Spleen (tissue), 11 donors: Measurements from ENCODE around the gene NBPF6. TPM values are rescaled to one million over a fixed set of nuclear protein-coding genes. Genes with fewer than 3 reads are reported as not detected.

Experiments
- DNase-seq: peaks from one replicate; pipeline ENCODE4 v3.0.0-alpha.2; 2020
- H3K27ac ChIP-seq, 8 donors: fragments of 200-600 bp; sonication (generic) in 7 of 8; 1 replicate in 4 of 8; 2 replicates in 4 of 8; pipeline versions ENCODE4 v1.5.0 to v1.8.0; 2016 to 2021; ENCODE audit warnings: inconsistent platforms in 4 of 8, mild to moderate bottlenecking in 4 of 8, moderate library complexity in 1 of 8
- H3K27me3 ChIP-seq, 7 donors: fragments of 200-600 bp; sonication (generic) in 6 of 7; replicated peaks in 1 of 7; 1 replicate in 4 of 7; 2 replicates in 3 of 7; pipeline versions ENCODE4 v1.5.0 to v1.8.0; 2016 to 2021; ENCODE audit warnings: inconsistent platforms in 3 of 7, mild to moderate bottlenecking in 1 of 7
- H3K36me3 ChIP-seq, 6 donors: fragments of 200-600 bp; sonication (generic) in 5 of 6; 1 replicate in 4 of 6; 2 replicates in 2 of 6; pipeline versions ENCODE4 v1.5.0 to v1.8.0; 2016 to 2021; ENCODE audit warnings: inconsistent platforms in 2 of 6
- H3K4me1 ChIP-seq, 6 donors: fragments of 200-600 bp; sonication (generic) in 5 of 6; 1 replicate in 3 of 6; 2 replicates in 3 of 6; pipeline versions ENCODE4 v1.5.0 to v1.8.0; 2016 to 2021; ENCODE audit warnings: inconsistent platforms in 3 of 6
- H3K4me3 ChIP-seq, 8 donors: fragments of 200-600 bp; sonication (generic) in 7 of 8; 1 replicate in 4 of 8; 2 replicates in 4 of 8; pipeline versions ENCODE4 v1.5.0 to v1.8.0; 2016 to 2021; ENCODE audit warnings: inconsistent platforms in 4 of 8, mild to moderate bottlenecking in 4 of 8, moderate library complexity in 2 of 8
- H3K9me3 ChIP-seq, 8 donors: fragments of 200-600 bp; sonication (generic) in 7 of 8; 1 replicate in 4 of 8; 2 replicates in 4 of 8; pipeline versions ENCODE4 v1.5.0 to v1.8.0; 2016 to 2021; ENCODE audit warnings: inconsistent platforms in 4 of 8
- CTCF ChIP-seq, 11 experiments: fragments of 200-600 bp in 7 of 11; fragments of 450-650 bp in 4 of 11; sonication (generic) in 4 of 11; IDR thresholded peaks in 8 of 11; conservative IDR thresholded peaks in 3 of 11; 1 replicate in 7 of 11; 2 replicates in 4 of 11; pipeline versions ENCODE4 v1.4.0 to v1.8.0; 2016 to 2021; ENCODE audit warnings: antibody characterized with exemption in 11 of 11, inconsistent platforms in 4 of 11, mild to moderate bottlenecking in 1 of 11
- POLR2A ChIP-seq, 3 donors: fragments of 450-650 bp; IDR thresholded peaks; one replicate each; pipeline ENCODE4 v1.5.1; 2017; ENCODE audit warnings: antibody characterized with exemption in 3 of 3, mild to moderate bottlenecking in 1 of 3
- POLR2AphosphoS5 ChIP-seq, 3 donors: sonication (generic); formaldehyde crosslinking; IDR thresholded peaks; one replicate each; pipeline ENCODE4 v1.5.1; 2017; ENCODE audit warnings: antibody characterized with exemption in 3 of 3
- WGBS, 5 donors: extraction: QIAGEN DNeasy Blood & Tissue Kit in 3 of 5; methylation state at CpG; one replicate each; pipeline versions ENCODE4 v1.1.5 to v1.1.7; 2013 to 2018; 5-methylcytosine and 5-hydroxymethylcytosine counted together
- intact Hi-C: fragments of 100-400 bp; cut with DNase I; formaldehyde crosslinking; loops from one replicate; pipeline ENCODE4 v1.15.0; 2023; ENCODE audit warnings: low total_unique reads
- polyA plus RNA-seq, 3 donors: library from polyadenylated mRNA; stranded (reverse); fragments of 200-250 nt; gene quantifications; one replicate each; pipeline ENCODE4 v1.2.1, GENCODE V29; 2013
- total RNA-seq, 7 donors: library from RNA; depleted of rRNA in 3 of 7; stranded (reverse); fragments of >200 nt in 3 of 7; fragmentation: NEBNext Ultra II Directional in 4 of 7; extraction: Animal tissue kit (Norgen Biotek cat#: 25700) in 4 of 7; gene quantifications; one replicate each; pipeline versions ENCODE4 v1.1.0 to v1.2.1, GENCODE V29; 2016 to 2021
- donor health status: healthy with polysubstance abuse.
- donor health status: DM: no; HTN: no; CAD: no; lungs with moderate emphysema.
- donor health status: DM: no; HTN: no; CAD: no.
- donor health status: Bipolar disorder and iron deficiency.
- donor health status: healthy.
- donor health status: DM: no; HTN: no; CAD: no.
- donor health status: DM: yes; HTN: yes; CAD: no.

NBPF6 gene
- total and polyA plus RNA-seq, 10 donors, result 0.08 TPM; not detected in 9

GRCh38 chr1:108503062-108503733, 53.1 kb downstream of the NBPF6 start:
- no peak overlapping the region for H3K4me3 ChIP-seq
- intact Hi-C loops, result no loop called here

GRCh38 chr1:108504447-108504846, 54.3 kb downstream of the NBPF6 start:
- H3K4me3 ChIP-seq, result no peak overlapping the region
- no peak for TF ChIP-seq CTCF (IDR thresholded peaks at IDR 0.05 in 8 of 11, conservative IDR thresholded peaks at IDR 0.05 in 3 of 11)
- TF ChIP-seq POLR2A (IDR thresholded peaks at IDR 0.05), result no peak
- TF ChIP-seq POLR2AphosphoS5 (IDR thresholded peaks at IDR 0.05), result no peak
- no peak overlapping the region for H3K27ac ChIP-seq
- no peaks in the 10 kb centered on the region for H3K27me3 ChIP-seq
- peaks cover 0 to 25% (median 14%) of the 10 kb centered on the region in 6 donors for H3K4me1 ChIP-seq
- no peaks in the 10 kb centered on the region for H3K36me3 ChIP-seq
- intact Hi-C loops, result no loop called here
- DNase-seq, result no peak
- no peaks in the 10 kb centered on the region for H3K9me3 ChIP-seq
- 65 to 88% (median 77%) methylated on average over 1 of the region's 1 CpG for WGBS, 5 donors

More at GRCh38 chr1:108503062-108503733, 53.1 kb downstream of the NBPF6 start:
- WGBS, 5 donors, result 68 to 83% (median 76%) methylated on average over 5 of the region's 5 CpGs
- H3K27me3 ChIP-seq, result no peaks in the 10 kb centered on the region
- H3K36me3 ChIP-seq, result no peaks in the 10 kb centered on the region
- H3K4me1 ChIP-seq, result peaks cover 0 to 25% (median 14%) of the 10 kb centered on the region in 6 donors
- TF ChIP-seq CTCF (IDR thresholded peaks at IDR 0.05 in 8 of 11, conservative IDR thresholded peaks at IDR 0.05 in 3 of 11) (no peak), POLR2A (IDR thresholded peaks at IDR 0.05) (no peak), POLR2AphosphoS5 (IDR thresholded peaks at IDR 0.05) (no peak)
- no peak for DNase-seq
- no peak overlapping the region for H3K27ac ChIP-seq
- H3K9me3 ChIP-seq, result no peaks in the 10 kb centered on the region

GRCh38 chr1:108505763-108506070, 55.6 kb downstream of the NBPF6 start:
- Histone ChIP-seq H3K36me3 (no peaks in the 10 kb centered on the region), H3K9me3 (no peaks in the 10 kb centered on the region), H3K27me3 (no peaks in the 10 kb centered on the region), H3K27ac (no peak overlapping the region), H3K4me1 (peaks cover 0 to 25% (median 14%) of the 10 kb centered on the region in 6 donors), H3K4me3 (no peak overlapping the region)
- 22 to 43% (median 26%) methylated on average over 2 of the region's 2 CpGs for WGBS, 5 donors
- intact Hi-C loops, result no loop called here
- no peak for DNase-seq
- TF ChIP-seq CTCF (IDR thresholded peaks at IDR 0.05 in 8 of 11, conservative IDR thresholded peaks at IDR 0.05 in 3 of 11), result no peak
- TF ChIP-seq POLR2A (IDR thresholded peaks at IDR 0.05), result no peak
- no peak for TF ChIP-seq POLR2AphosphoS5 (IDR thresholded peaks at IDR 0.05)

- Histone ChIP-seq H3K4me3 (no peak overlapping the region), H3K36me3 (no peaks in the 10 kb centered on the region), H3K4me1 (no peaks in the 10 kb centered on the region), H3K27ac (no peak overlapping the region), H3K9me3 (no peaks in the 10 kb centered on the region), H3K27me3 (no peaks in the 10 kb centered on the region)
- intact Hi-C loops, result loop anchor here (2.0 kb wide), 1 partner anchor 49 kb away; the partner anchor contains the start of gene EEIG2
- TF ChIP-seq CTCF (IDR thresholded peaks at IDR 0.05 in 8 of 11, conservative IDR thresholded peaks at IDR 0.05 in 3 of 11) (no peak), POLR2A (IDR thresholded peaks at IDR 0.05) (no peak), POLR2AphosphoS5 (IDR thresholded peaks at IDR 0.05) (no peak)
- no peak for DNase-seq
- 60 to 71% (median 69%) methylated on average over 3 of the region's 3 CpGs for WGBS, 5 donors
Measured at GRCh38 chr1:108511764-108512163, 61.6 kb downstream of the NBPF6 start.
